ENCODE results near the gene HRH4. TPM values are rescaled to one million over a fixed set of nuclear protein-coding genes. Genes with fewer than 3 reads are reported as not detected.

Gene HRH4
- total and polyA plus RNA-seq, 9 donors, result 0.04 to 0.09 (median 0.06) TPM; not detected in 5

Other genes with a start within 250 kb of the HRH4 start
- 67.1 TPM for gene OSBPL1A, start 62.8 kb upstream of the HRH4 start, total RNA-seq
- gene OSBPL1A, start 62.8 kb upstream of the HRH4 start, polyA plus RNA-seq (ENCODE audit: insufficient read depth in 1 of 8, insufficient read length in 8 of 8, low replicate concordance in 1 of 8), result 10 to 100 TPM; 43.0 to 68.0 (median 54.5) TPM
- gene IMPACT, start 34.0 kb upstream of the HRH4 start, total RNA-seq, result 33.2 TPM
- gene IMPACT, start 34.0 kb upstream of the HRH4 start, polyA plus RNA-seq (ENCODE audit: insufficient read depth in 1 of 8, insufficient read length in 8 of 8, low replicate concordance in 1 of 8), result 10 to 100 TPM; 28.5 to 43.3 (median 37.1) TPM

All from muscle of leg (tissue), 9 donors.